GM18511 (cell line): ENCODE measurements around the gene SPRED2.

Experiments
- ATAC-seq: cut with Tn5 transposase; IDR thresholded peaks from one replicate; pipeline ENCODE4 v1.9.1; 2021; ENCODE audit warnings: mild to moderate bottlenecking, moderate library complexity; ENCODE audit not compliant: unreplicated experiment

Gene SPRED2

DNA sequence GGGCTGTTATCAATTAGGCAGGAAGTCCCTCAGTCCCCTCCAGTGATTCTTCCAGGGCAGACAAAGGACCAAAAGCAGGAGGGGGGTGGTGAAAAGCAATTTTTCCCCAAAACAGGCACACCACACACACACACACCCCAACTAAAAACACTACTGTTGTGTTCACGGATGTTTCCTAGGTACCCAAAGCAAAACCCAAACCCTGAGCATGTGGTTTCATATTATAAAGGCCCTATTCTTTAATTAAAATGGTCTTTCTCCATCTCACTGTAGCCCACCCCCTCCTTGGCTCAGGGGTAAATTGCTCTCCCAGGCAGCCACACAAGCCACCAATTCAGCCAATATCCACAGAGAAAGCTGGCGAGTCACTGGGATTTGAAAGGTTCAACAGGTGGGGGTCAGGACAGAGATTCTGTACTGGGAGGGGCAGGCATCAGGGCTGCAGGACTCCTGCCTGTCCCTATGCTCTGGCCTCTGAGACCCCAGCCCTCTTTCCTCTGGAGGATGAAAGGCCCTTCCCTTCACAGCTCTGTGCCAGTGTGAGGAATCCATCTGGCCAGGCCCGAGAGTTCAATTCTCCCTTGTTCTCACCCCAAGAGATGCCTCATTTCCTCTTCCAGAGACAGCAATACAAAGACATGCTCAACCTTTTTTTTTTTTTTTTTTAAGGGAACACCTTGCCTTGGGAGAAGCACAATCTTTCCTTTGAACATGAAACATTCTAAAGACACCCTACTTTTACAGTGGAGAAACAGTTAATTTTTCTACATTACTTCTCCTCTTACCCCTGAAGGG is 43.6 kb downstream of the SPRED2 start:
- ATAC-seq: no peak

DNA sequence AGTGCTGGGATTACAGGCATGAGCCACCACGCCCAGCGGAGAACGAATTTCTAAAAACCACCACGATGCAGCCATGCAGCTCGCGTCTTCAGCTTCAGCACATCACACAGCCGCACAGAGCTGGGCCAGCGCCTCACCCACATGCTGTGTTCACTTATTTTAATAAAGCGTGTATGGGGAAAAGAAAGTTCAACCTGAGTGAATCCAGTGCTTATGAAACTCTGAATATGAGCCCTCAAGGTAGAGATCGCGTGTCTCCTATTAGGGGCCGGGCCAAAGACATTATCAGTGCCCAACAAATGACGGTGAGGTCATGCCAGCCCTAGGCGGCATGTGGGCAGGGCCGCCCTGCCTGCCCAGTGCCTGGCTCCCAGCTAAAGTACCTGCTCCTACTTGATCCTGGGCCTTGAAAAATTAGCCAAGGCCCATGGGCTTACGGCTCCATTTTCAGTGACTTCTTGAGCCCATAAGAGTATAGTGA is 44.3 kb downstream of the SPRED2 start:
- ATAC-seq: peak; percentile 73

DNA sequence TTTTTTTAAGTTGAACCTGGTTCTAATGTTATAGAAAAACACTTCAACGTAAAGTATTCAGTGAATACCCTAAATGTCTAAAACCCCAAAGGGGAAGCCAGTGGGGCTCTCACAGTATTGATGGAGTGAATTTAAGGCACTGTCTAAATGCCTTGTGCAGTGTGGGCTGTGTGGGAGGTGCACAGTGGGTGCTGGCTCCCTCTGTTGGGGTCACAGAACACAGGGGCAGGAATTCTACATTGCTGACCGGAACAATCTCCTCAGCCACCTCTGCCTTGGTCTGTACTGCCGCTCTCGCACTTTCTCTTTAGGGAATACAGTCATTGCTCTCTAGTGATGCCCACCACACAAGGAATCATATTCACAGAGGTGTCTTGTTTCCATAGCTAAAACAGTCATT is 45.4 kb downstream of the SPRED2 start:
- no peak for ATAC-seq

DNA sequence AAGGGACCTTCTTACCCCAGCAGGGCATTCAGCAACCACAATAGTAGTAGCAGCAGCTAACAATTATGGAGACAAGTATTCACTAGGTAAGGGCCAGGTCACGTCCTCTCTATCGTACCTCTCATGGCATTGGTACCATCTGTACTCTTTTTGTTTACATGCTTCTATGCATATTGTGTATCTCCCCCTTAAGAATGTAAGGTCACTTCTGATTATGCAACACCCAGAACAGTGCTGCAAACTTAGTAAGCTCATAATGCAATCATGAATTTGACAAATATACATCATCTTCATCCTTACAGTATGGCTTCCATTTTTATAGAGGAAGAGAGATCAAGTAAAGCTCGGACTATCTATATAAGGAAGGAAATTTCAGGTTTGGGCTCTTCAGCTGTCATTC is 46.1 kb downstream of the SPRED2 start:
- no peak for ATAC-seq

DNA sequence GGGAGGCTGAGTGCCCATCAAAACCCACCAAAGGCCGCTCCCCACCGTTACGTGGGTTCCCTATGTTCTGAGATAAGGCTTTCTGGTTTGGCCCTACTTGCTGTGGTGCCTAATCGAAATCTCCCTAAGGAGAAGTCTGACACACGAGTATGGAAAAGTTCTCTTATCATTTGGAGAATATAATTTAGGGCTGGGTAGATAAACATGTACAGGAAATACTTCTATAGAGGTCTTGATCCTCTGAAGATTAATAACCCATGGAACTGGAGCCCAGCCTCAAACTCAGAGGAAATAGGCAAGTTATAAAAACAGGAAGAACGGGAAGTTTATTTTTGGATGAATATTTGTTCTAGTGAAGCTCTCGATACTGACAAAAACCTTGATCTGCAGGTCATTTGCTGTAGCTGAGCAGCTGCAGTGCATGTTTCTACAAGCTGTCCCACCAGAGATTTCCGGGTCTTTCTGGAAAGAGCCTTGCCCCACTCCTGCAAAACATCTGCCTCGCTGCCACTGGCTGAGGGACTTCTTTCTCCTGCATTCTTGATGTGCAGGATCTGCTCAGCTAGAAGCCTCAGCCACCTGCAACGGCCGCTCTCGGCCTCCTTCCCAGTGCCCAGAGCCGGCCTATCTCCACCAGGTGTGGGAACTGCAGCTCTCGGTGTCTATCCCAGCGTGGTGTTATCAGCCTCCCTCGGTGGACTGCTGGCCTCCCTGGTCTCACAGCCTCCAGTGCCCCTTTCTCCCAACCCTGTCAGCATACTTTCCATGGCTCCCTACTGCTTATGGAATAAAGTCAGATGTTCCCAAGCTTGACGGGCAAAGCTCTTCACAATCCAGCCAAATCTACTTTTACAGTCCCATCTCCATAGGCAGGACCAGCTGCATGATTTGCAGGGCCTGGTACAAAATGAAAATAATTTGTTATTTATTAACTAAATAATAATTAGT is 48.6 kb downstream of the SPRED2 start:
- ATAC-seq: no peak

DNA sequence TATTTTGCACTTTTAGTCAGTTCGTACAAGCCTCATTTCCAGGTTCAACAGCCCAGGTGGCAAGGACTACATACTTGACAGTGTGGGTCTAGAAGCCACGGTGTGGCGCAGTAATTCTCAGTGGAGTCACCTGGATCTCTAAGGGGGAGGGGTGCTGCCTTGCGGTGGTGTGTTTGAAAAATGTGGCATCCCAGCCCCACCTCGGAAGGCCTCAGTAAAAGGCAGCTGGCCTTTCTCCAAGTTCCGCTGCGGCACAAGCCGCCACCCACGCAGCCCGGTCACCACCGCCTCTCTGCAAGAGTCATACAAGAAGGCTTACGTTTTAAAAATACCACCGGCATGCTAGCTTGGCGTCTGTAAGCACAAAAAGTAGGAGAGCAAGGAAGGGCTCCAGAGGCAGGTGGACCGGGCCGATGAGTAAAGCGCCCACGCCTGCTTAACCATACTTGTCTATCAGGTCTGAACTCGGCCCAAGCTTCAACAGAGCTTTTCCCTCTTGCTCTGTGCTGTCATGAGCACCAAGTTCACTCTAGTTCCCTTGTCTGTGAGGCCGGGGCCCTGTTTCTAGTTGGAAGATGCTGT is 49.5 kb downstream of the SPRED2 start:
- ATAC-seq: peak; percentile 83

DNA sequence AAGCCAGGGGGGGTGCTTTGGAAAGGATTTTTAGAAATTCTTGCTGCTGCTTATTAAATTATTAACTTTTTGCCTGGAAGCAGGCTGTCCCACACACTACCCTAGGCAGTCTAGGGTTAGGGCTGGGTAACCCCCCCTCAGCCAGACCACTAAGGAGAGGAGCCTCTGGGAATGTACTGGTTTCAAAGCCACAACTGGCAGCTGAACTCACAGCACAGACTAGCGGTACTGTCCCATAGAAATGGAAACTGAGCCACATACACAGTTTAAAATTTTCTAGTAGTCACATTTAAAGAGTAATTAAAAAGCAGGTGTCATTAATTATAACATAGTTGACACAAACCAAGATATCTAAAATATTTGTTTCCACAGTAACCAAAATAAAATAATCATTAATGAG is 50.1 kb downstream of the SPRED2 start:
- no peak for ATAC-seq

DNA sequence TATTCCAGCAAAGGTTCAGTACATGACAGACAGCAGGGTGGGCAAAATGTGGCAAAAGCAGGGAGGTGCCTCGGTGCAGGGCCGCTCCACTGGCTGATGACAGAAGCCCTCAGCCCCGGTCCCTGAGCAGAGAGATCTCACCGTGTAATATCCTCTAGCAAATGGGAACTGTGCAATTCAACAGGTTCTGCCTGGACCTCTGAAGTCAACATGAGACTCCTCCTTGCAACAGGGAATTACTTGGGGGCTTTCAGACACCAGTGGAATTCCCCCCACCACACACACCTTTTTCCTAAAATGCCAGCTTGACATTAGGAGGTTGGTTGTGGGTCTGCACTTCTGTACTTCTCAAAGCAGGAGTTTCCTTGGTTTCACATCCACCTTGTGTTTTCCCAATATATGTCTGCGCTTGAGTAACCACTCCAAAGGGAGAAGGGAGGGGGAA is 50.8 kb downstream of the SPRED2 start:
- ATAC-seq: no peak

DNA sequence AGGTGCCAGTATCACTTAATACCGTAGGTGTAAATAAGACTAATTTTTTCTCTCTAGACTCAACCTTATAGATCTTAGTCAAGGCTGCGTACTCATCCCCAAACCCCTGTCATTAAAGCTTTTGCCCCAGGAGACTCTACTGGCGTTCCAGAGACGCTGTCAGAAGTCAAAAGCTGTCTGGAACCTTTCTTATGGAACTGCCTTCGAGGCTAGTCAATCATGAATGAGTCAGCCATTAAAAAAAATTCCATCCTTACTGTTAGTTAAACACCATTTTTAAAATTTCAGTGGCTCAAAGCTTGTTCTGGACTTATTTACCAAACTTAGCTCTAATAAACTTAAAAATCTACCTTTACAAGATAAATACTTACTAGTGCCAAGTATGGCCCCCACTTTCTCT is 52.1 kb downstream of the SPRED2 start:
- ATAC-seq: no peak

DNA sequence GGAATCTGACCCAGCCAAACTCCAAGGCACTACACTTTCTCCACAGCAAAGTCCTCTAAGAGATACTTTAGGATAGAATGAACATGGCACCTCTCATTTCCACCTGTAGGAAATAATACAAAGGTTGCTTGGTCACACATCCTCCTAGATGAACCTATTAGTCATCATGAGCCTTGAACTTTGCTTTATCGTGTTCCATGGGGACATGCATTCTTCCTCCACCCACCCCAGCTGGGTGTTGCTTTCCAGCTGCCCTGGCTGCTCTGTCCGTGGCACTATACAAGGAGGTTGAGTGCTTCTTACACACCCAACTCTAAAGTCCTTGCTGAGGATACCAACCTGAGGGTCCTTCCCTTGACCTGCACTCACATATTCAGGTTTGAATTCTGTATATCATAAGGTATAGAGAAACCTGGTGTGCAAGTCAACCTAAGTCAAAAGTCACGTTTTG is 52.7 kb downstream of the SPRED2 start:
- ATAC-seq: no peak

DNA sequence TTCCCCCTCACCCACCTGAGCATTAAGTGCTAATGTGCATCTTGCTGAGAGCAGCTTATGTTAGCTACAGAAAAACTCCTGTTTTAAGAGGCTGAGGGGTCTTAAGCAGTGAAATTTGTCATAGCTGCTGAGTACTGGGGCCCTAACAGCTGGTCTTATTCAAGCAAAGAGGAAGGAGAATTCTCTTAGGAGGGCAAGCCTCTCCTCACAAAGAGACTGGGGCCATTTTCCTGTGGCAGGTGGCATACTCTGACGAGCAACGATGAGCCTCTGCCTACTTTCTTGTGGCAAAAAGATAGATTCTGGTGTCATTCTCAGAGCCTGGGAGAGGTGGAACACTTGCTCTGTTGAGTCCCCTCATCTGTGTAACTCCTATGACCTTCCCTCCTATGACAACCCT is 53.2 kb downstream of the SPRED2 start:
- ATAC-seq: no peak

DNA sequence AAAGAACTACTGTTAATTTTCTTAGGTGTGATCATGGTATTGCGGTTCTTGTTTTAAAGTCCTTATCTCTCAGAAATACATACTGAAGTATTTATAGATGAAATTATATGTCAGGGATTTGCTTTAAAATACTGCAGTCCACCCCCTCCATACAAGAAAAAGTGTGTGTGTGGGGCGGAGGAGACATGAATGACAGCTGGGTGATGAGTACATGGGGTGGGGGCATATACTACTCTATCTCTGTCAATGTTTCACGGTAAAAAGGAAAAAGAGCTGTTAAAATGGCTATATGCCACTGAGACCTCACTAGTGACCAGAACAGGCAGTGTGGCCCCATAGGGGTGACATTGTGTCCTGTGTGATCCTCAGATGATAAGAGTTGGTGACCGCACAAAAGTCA is 54.1 kb downstream of the SPRED2 start:
- no peak for ATAC-seq

DNA sequence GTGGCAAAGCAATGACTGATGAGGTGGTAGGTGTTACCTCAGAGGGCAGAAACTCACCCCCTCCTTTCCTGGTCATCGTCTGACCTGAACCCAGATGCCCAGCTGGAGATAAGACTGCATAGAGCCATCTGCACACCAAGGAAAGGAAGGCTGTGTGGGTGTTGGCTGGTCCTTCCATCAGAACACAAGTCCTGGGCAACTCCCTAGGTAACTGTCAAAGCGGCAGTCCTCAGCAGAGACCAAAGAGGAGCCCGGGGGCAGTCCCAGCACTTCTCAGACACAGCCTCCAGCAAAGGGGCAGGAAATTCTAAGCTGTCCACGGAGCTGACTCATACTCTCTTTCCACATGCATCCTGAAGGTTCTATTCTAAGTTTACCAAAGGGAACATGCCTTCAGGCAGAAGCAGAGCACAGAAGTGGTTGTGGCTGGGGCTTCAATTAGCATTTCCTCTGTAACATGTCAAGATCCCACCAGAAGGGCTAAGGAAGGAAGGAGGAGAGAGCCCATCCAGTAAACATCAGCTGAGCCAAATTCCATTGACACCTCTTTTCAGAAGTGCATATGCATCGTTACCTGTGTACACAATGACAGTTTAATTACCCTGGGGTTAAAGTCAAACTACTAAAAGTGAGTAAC is 54.7 kb downstream of the SPRED2 start:
- ATAC-seq: no peak

DNA sequence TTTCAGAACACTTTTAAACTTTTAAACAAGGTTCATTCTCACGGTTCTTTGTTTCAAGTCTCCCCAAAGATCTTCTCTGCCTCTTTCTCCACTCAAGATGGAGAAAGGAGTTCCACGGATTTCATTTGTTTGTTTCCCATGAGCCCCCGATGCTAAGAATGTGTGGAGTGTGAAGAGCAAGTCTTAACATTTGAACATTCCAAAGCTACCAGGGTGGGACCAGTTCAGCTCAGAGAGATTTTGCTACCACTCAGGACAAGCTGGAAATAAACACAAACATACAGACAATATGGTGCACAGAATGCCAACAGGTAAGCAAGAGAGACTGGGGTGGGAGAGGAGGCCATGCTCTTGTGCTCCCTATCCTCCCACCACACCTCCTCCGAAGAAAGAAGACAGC is 56.7 kb downstream of the SPRED2 start:
- no peak for ATAC-seq

DNA sequence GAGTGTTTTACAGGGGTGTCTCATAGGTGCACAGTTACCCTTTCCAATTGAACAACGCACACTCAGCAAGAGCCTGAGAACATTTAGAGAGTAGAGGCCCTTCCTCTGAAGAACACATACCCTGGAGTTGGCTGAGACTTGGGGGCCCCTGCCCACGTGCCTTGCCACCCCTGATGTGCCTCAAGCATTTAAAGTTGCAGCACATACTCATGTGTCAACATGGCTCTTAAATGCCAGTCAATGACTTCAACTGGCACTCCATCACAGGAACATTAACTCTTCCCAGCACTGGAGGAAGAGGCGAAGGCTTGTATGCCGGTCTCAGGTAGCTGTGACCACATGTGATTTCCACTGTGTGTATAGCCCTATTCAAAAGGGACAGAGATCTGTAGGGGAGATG is 57.4 kb downstream of the SPRED2 start:
- ATAC-seq: no peak

DNA sequence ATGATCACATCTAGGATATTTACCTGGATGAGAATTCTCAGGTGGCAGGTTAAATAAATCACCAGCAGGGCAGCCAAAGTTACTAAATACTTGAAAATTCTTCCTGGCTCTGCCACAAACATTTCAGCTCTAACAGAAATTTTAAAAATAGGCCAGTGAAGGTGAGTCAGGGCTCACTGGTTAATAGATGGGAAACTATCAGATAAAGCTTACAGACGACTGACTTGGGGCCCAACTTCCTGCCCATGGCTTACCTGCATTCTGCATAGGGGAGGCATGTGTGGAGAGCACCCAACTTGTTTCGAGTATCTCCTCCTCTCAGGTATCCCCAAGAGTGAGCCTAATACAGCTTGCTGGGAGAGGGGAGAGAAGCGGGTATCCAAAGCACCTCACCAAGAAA is 57.8 kb downstream of the SPRED2 start:
- no peak for ATAC-seq

DNA sequence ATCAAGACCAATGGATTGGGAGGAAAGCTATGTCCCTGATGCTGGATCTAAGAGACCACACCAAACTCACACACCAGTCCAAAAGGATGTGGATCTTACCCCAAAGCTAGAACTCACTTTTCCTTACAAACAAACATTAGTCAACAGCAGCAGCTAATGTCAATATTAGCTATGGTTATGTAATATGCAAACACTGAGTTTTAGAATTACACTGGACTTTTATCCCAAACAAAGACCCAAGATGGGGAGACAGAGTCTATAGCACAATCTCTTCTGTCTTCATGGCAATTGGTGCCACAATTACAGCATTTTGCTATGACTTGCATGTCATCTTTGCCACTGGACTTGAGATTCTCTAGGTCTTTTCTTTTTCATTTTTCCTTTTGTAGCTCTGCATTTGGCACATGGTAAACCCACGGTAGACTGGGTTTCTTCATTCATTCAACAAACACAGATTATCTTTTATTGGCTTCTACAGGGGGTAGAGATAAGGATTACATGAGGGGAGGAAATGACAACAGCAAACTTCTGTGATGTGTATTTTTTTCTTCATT is 59.0 kb downstream of the SPRED2 start:
- ATAC-seq: no peak

DNA sequence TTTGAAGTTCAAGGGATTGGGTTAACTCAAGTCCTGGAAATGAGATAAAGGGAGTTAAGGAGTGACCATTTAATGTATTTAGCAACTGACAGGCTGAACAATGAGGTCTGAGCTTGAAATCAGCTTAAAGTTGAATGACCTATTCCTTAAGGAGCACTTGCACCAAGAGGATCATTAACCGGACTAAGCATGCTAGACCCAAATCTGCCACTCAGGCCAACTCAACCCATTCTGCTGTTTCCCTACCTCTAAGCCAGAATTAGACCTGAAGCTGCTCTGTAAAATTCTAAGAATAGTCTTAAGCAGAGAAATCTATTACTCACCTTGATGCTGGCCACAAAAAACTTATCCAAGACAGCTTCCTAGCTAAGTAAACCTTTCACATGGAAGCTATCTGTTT is 59.8 kb downstream of the SPRED2 start:
- ATAC-seq: no peak

DNA sequence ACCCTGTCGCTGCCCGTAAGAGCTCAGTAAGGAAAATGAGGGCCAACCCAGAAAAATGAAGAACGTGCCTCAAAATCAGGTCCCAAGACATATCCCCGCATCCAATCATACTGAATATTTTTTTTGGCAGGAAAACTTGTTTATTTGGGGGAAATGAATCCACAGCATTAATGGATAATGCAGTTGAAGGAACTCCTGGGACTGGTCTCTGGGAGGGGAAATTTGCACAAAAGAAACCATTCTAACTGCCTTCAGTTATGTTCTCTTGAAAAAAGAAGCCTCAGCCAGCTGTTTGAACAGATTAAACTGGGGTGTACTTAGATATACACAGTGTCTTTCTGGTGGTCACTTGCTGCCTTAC is 61.3 kb downstream of the SPRED2 start:
- ATAC-seq: no peak

DNA sequence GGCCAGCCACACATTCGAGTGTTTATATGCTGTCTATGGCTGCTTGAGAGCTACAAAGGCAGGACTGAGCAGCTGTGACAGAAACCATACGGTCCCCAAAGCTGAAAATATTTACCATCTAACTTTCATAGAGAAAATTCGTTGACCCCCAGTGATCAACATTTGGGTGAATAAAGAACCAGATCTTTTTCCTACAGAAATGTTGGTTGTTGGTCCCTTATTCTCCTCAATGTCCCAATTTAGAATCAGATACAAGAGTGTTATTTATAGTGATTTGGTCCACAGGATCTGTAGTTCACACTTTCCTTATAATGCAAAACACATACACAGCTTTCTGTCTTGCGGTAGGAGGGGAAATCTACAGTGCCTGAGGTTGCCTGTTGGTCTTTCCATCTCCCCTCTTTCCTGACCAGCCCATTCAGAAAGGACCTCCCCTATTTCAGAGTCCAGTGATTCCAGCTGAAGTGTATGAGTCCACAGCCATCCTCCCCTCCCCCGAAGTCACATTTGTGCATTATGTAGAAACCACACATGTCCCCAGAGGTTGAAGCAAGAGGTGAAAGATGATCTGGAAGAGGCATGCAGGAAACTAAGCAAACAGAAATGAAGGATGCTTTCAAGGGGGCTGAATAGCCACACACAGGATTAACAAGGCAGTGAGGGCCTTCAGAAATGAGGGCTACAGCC is 61.9 kb downstream of the SPRED2 start:
- ATAC-seq: peak; percentile 70
